DND-41 (cell line): Measurements from ENCODE around the gene LMAN2.

Experiments
- EZH2 ChIP-seq: IDR thresholded peaks from 3 replicates; pipeline ENCODE4 v1.6.1; 2012; ENCODE audit warnings: borderline replicate concordance, low read depth, mild to moderate bottlenecking, moderate library complexity, low read length, inconsistent platforms; ENCODE audit not compliant: severe bottlenecking
- TF ChIP-seq, protein P1 (sequence below): IDR thresholded peaks from 2 replicates; pipeline ENCODE4 v1.5.1; 2012; ENCODE audit warnings: borderline replicate concordance, low read length, moderate library complexity, mild to moderate bottlenecking; ENCODE audit not compliant: poor library complexity, severe bottlenecking; ENCODE audit errors: extremely low read depth

DNA sequence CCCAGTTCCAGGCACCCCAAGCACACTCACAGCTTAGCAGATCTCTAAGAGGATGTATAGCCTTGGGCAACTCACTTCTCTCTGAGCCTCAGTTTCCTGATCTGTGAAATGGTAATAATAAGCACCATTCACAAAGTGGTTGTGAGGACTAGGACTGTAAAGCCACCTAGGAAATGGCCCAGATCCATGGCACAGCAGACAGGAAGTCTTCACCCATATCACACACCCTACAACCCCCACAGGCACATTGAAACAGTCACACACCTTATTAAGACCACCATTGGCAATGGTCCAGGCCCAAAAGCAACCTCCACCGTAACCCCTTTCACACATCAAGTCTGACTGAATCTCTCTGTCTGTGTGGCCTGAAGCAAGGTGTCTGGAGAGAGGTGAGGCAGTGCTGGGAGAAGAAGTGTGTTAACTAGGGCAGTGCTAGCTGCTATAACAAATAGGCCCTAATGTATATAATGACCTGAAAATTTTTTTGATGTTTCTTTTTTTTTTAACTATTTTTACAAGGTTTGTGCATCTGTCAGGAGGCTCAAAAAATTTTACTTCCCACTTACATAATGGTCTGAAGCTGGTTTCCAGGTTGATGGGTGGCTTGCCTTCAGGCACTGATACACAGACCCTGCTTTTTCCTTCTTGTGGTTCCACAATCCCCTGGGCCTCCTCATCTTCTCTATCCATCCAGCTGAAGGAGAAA is 3.8 kb upstream of the LMAN2 start:
- TF ChIP-seq, protein P1, sequence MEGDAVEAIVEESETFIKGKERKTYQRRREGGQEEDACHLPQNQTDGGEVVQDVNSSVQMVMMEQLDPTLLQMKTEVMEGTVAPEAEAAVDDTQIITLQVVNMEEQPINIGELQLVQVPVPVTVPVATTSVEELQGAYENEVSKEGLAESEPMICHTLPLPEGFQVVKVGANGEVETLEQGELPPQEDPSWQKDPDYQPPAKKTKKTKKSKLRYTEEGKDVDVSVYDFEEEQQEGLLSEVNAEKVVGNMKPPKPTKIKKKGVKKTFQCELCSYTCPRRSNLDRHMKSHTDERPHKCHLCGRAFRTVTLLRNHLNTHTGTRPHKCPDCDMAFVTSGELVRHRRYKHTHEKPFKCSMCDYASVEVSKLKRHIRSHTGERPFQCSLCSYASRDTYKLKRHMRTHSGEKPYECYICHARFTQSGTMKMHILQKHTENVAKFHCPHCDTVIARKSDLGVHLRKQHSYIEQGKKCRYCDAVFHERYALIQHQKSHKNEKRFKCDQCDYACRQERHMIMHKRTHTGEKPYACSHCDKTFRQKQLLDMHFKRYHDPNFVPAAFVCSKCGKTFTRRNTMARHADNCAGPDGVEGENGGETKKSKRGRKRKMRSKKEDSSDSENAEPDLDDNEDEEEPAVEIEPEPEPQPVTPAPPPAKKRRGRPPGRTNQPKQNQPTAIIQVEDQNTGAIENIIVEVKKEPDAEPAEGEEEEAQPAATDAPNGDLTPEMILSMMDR = no peak
- TF ChIP-seq EZH2 = no peak
